Endodermal cell (in vitro differentiated cells): ENCODE data around the gene CSGALNACT2. TPM values are rescaled to one million over a fixed set of nuclear protein-coding genes. Genes with fewer than 3 reads are reported as not detected.

Source experiments
- DNase-seq: peaks from one replicate; pipeline ENCODE4 v3.0.0-alpha.2; 2017
- H3K27ac ChIP-seq: 2 replicates; pipeline ENCODE4 v1.5.1; 2013; ENCODE audit warnings: mild to moderate bottlenecking, low read depth, low read length, moderate library complexity
- H3K27me3 ChIP-seq: 2 replicates; pipeline ENCODE4 v1.6.1; 2013; ENCODE audit warnings: mild to moderate bottlenecking, low read length, moderate library complexity; ENCODE audit not compliant: insufficient read depth, control insufficient read depth, poor library complexity, severe bottlenecking
- H3K36me3 ChIP-seq: 2 replicates; pipeline ENCODE4 v1.7.0; 2013; ENCODE audit warnings: mild to moderate bottlenecking, low read length, moderate library complexity; ENCODE audit not compliant: control insufficient read depth, insufficient read depth
- H3K4me1 ChIP-seq: one replicate; pipeline ENCODE4 v1.7.0; 2013; ENCODE audit warnings: low read length; ENCODE audit not compliant: control insufficient read depth, insufficient read depth
- H3K4me3 ChIP-seq: 2 replicates; pipeline ENCODE4 v1.5.1; 2013; ENCODE audit warnings: mild to moderate bottlenecking, low read length, moderate library complexity
- H3K9ac ChIP-seq: 2 replicates; pipeline ENCODE4 v1.6.1; 2013; ENCODE audit warnings: mild to moderate bottlenecking, low read length, moderate library complexity; ENCODE audit not compliant: poor library complexity, severe bottlenecking; ENCODE audit errors: extremely low read depth
- H3K9me3 ChIP-seq: 2 replicates; pipeline ENCODE4 v1.6.1; 2013; ENCODE audit warnings: mild to moderate bottlenecking, low read length, moderate library complexity; ENCODE audit not compliant: control insufficient read depth
- H3K27ac Mint-ChIP-seq: 2 replicates; pipeline ENCODE4 v1.8.0; 2020; ENCODE audit warnings: mixed read lengths
- H3K27me3 Mint-ChIP-seq: 2 replicates; pipeline ENCODE4 v1.8.0; 2021; ENCODE audit warnings: mild to moderate bottlenecking, mixed read lengths; ENCODE audit not compliant: insufficient read depth
- H3K36me3 Mint-ChIP-seq: 2 replicates; pipeline ENCODE4 v1.8.0; 2020; ENCODE audit warnings: low read depth, mixed read lengths
- H3K4me1 Mint-ChIP-seq: 2 replicates; pipeline ENCODE4 v1.8.0; 2020; ENCODE audit warnings: mixed read lengths
- H3K4me3 Mint-ChIP-seq: 2 replicates; pipeline ENCODE4 v1.8.0; 2020; ENCODE audit warnings: mild to moderate bottlenecking, moderate library complexity, mixed read lengths
- H3K9me3 Mint-ChIP-seq: 2 replicates; pipeline ENCODE4 v1.8.0; 2020; ENCODE audit warnings: mild to moderate bottlenecking, mixed read lengths
- CTCF ChIP-seq: fragments of 200-600 bp; sonication (generic); conservative IDR thresholded peaks from 2 replicates; pipeline ENCODE4 v1.5.0; 2021; ENCODE audit warnings: antibody characterized with exemption, mild to moderate bottlenecking
- WGBS, 2 experiments: methylation state at CpG; one replicate each; pipeline versions ENCODE4 v1.1.5 to v1.1.7; 2013; ENCODE audit warnings: missing lambda C conversion rate in 2 of 2, mixed read lengths in 1 of 2; ENCODE audit not compliant: insufficient coverage in 1 of 2, insufficient read length in 1 of 2; 5-methylcytosine and 5-hydroxymethylcytosine counted together
- total RNA-seq, 2 donors: library from RNA; stranded (reverse); fragmentation: NEBNext Ultra II Directional in 1 of 2; extraction: Animal tissue kit (Norgen Biotek cat#: 25700) in 1 of 2; gene quantifications; 2 replicates in 1 of 2; 3 replicates in 1 of 2; pipeline ENCODE4 v1.2.1, GENCODE V29; 2021

CSGALNACT2 gene
- total RNA-seq, 2 donors from 2014 or later, result 7.3 to 8.6 TPM

- H3K27ac ChIP-seq, result no peak overlapping the region
- H3K9me3 ChIP-seq, result no peaks in the 10 kb centered on the region
- no peaks in the 10 kb centered on the region for H3K36me3 ChIP-seq
- no peak overlapping the region for H3K27ac Mint-ChIP-seq
- H3K27me3 ChIP-seq, result no peaks in the 10 kb centered on the region
- no peak overlapping the region for H3K9ac ChIP-seq
- H3K36me3 Mint-ChIP-seq, result no peaks in the 10 kb centered on the region
- no peaks in the 10 kb centered on the region for H3K4me1 ChIP-seq
- no peak overlapping the region for H3K4me3 Mint-ChIP-seq
- H3K4me3 ChIP-seq, result no peak overlapping the region
- H3K4me1 Mint-ChIP-seq, result no peaks in the 10 kb centered on the region
- no peaks in the 10 kb centered on the region for H3K9me3 Mint-ChIP-seq
- 96 to 100% methylated on average over 4 to 7 of the region's 7 CpGs for WGBS, 2 experiments
- no peak for DNase-seq
- TF ChIP-seq CTCF, result no peak
- H3K27me3 Mint-ChIP-seq, result no peaks in the 10 kb centered on the region
Observed at GRCh38 chr10:43112608-43112961, 25.7 kb upstream of the CSGALNACT2 start.

DNA sequence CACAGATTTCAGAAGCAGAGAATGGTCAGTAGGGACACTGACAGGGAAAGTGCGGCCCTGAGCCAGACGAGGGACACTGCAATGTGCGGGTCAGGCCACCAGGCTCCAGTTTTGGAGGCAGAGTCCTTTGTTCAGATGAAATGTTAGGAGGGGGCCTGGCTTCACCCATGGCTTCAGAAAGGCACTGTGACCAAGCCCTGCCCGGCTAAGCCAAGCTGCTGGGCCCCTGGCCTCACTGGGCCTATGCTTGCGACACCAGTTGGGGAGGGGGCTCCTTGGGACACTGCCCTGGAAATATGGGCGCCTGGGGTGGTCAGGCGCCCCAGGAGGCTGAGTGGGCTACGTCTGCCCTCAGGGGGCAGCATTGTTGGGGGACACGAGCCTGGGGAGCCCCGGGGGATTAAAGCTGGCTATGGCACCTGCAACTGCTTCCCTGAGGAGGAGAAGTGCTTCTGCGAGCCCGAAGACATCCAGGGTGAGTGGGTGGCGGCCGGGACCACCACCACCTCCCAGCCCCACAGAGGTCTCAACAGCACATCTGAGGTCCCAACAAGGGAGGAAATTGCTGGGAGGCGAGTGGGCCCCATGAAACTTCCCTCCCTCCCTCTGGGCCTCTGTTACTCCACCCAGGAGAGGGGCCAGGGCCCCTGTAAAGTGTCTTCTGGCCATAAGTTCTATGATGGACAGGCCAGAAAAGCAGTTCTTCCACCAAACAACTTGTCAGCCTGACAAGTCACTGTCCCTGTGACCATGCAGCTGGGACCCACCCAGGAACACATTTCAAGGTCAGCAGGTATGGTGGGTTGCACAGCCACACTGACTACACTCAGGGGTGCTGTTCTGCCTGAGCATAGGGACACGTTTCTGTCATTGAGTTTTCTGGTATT, 24.8 kb upstream of the CSGALNACT2 start:
- Histone ChIP-seq H3K4me3 (no peak overlapping the region), H3K27me3 (no peaks in the 10 kb centered on the region), H3K36me3 (no peaks in the 10 kb centered on the region), H3K9me3 (no peaks in the 10 kb centered on the region), H3K27ac (no peak overlapping the region), H3K4me1 (no peaks in the 10 kb centered on the region), H3K9ac (no peak overlapping the region)
- Mint-ChIP-seq H3K27ac (no peak overlapping the region), H3K9me3 (no peaks in the 10 kb centered on the region), H3K4me3 (no peak overlapping the region), H3K36me3 (no peaks in the 10 kb centered on the region), H3K4me1 (no peaks in the 10 kb centered on the region), H3K27me3 (no peaks in the 10 kb centered on the region)
- TF ChIP-seq CTCF, result peak; percentile 25
- 80 to 92% methylated on average over 4 to 16 of the region's 16 CpGs for WGBS, 2 experiments
- no peak for DNase-seq

DNA sequence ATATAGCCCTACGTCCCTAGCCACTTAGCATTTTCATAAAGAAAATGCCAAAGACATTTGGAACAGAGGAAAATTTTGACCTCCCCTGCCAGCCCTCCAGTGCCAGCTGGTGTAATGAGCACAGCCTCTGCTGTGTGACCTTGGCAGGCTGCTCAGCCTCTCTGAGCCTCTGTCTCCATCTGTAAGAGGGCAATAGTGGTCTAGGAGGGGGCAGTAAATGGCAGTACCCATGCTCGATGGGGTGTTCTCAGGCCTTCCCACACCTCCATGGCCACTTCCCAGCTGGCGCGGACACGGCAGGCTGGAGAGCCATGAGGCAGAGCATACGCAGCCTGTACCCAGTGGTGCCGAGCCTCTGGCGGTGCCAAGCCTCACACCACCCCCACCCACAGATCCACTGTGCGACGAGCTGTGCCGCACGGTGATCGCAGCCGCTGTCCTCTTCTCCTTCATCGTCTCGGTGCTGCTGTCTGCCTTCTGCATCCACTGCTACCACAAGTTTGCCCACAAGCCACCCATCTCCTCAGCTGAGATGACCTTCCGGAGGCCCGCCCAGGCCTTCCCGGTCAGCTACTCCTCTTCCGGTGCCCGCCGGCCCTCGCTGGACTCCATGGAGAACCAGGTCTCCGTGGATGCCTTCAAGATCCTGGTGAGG, 24.0 kb upstream of the CSGALNACT2 start:
- DNase-seq, result no peak
- Histone ChIP-seq H3K9ac (no peak overlapping the region), H3K4me1 (no peaks in the 10 kb centered on the region), H3K36me3 (no peaks in the 10 kb centered on the region), H3K27ac (no peak overlapping the region), H3K9me3 (no peaks in the 10 kb centered on the region), H3K27me3 (no peaks in the 10 kb centered on the region), H3K4me3 (no peak overlapping the region)
- no peaks in the 10 kb centered on the region for H3K9me3 Mint-ChIP-seq
- no peak overlapping the region for H3K4me3 Mint-ChIP-seq
- no peaks in the 10 kb centered on the region for H3K36me3 Mint-ChIP-seq
- no peak for TF ChIP-seq CTCF
- WGBS, 2 experiments, result 91 to 100% methylated on average over 1 to 24 of the region's 24 CpGs
- H3K4me1 Mint-ChIP-seq, result no peaks in the 10 kb centered on the region
- no peaks in the 10 kb centered on the region for H3K27me3 Mint-ChIP-seq
- no peak overlapping the region for H3K27ac Mint-ChIP-seq
